ENCODE data around the gene TDRD9.
A peak's percentile ranks its signal among the peaks of the same experiment; 100 is the strongest.

The TDRD9 gene

DNA sequence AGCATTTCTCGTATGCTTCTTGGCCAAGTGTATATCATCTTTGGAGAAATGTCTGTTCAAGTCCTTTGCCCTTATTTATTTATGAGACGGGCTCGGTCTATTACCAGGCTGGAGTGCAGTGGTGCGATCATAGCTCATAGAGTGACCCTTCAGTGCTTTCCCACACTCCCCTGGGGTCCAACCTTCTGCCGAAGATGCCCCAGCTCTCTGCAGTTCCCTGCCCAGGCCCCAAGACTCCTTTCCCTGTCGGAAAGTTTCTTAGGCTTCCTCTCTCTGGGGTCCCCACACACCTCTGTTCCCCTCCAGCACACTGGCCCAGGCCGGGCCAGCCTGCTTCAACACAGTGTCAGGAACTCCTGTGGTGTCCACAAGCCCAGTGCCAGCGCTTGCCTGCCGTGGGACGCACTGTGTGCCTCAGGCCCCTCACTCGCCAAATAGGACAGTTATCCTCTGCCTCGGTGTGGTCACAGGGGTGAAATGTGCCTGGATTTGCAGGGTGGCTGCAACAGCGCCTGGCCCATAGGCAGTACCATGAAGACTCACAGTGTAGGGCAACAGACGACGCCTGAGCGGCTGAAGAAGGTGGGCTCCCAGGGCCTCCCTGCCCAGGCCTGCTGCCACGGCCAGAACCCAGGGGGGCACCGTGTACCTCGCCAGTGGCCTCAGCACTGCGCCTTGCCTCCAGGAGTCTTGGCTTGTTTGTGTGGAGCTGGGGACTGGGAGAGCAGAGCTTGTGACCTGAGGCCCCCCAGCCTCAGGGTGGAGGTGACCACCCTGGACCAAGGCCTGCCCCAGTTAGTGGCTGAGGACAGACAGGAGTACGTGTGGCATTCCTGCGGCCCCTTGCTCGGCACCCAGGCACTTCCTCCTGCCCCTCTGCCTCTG is 152.4 kb downstream of the TDRD9 start:
- DNase-seq: no peak

DNA sequence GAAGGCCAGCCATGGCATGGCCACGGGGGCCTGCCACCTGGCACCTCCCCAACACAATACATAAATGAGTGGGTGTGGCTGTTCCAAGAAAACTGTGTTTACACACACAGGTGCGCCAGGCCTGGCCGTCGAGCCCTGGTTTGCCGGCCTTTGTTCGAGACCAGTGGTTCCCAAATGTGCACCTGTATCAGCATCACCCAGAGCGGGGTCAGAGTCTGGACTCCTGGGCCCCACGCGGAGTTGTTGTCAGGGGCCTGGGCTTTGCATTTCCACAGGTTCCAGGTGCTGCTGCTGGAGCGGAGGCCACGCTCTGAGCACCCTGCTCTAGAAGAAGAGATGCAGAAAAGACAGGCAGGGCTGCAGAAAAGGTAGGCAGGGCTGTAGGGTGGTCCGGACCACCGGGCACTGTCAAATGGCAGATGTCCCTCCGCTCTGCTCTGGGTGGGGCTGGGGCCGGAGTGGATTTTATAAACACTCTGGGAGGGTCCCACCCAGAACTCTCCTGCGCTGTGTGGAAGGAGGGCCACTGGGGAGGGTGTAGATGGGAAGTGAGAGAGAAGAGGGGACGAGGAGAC is 153.1 kb downstream of the TDRD9 start:
- no peak for DNase-seq

- DNase-seq: no peak
Observed at GRCh38 chr14:104081951-104082464, 153.8 kb downstream of the TDRD9 start.

DNA sequence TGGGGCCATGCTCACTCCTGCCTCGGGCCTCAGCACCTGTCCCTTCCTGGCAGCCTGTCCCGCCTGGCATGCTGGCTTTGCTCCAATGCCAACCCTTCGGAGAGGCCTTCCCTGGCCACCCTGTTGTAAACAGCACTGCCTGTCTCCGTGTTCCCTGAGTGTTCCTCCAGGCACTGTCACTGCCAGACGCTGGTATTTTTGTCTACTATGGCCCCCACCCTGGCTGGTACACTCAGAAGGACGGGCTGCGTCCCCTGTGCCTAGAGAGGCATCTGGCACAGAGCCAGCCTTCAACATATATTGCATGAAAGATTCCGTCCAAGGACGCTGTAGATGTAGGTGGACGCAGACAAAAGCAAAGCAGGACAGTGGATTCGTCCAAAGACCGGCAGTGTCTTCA is 154.6 kb downstream of the TDRD9 start:
- DNase-seq: no peak

GRCh38 chr14:104084251-104085002 is 156.2 kb downstream of the TDRD9 start:
- no peak for DNase-seq

- DNase-seq: no peak
Observed at GRCh38 chr14:104085032-104085888, 157.0 kb downstream of the TDRD9 start, which contains the start of gene ASPG. TSS of gene ASPG (plus strand) at chr14:104085700. CDS start at chr14:104085771, 71 bp downstream.

- no peak for DNase-seq
Observed at GRCh38 chr14:104085889-104086201, 157.6 kb downstream of the TDRD9 start.

- DNase-seq: no peak
Observed at GRCh38 chr14:104086210-104086660, 158.0 kb downstream of the TDRD9 start.

DNA sequence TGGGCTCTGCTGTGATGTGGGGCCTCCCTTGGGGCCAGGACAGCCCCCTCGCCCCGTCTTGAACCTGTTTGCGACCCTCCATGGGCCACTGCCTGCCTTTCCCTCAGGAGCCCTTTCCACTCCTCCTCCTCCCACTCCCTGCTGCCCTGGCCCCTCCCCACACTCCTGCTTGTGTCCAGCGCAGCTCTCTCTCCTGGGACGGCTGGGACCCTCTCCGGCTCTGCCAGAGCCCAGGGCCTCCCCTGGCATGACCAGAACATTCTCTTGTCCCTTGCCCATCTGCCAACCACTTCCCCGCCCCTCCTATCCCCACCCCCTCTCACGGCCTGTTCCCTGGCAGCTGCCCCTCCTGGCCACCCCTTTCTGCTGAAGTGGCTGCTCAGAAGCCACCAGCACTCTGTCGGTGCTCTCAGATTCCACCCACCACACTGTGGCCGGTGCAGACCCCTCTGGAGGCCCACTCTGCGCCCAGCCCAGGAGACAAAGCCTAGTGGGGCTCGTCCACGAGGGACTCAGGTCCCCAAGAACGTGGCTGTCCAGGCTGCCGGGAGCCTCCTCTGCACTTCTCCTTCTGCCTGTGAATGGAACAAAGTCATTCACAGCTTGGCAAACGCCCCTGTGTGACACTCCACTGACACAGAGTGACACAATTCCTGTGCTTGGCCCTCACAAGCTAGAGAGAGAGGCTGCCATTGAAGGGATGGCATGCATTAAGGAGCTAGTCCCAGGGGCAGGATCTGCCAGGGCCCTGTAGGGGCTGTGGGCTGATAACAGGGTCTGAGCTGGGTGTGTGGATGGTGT is 158.6 kb downstream of the TDRD9 start:
- no peak for DNase-seq

- no peak for DNase-seq
Observed at GRCh38 chr14:104087505-104087904, 159.2 kb downstream of the TDRD9 start.

DNA sequence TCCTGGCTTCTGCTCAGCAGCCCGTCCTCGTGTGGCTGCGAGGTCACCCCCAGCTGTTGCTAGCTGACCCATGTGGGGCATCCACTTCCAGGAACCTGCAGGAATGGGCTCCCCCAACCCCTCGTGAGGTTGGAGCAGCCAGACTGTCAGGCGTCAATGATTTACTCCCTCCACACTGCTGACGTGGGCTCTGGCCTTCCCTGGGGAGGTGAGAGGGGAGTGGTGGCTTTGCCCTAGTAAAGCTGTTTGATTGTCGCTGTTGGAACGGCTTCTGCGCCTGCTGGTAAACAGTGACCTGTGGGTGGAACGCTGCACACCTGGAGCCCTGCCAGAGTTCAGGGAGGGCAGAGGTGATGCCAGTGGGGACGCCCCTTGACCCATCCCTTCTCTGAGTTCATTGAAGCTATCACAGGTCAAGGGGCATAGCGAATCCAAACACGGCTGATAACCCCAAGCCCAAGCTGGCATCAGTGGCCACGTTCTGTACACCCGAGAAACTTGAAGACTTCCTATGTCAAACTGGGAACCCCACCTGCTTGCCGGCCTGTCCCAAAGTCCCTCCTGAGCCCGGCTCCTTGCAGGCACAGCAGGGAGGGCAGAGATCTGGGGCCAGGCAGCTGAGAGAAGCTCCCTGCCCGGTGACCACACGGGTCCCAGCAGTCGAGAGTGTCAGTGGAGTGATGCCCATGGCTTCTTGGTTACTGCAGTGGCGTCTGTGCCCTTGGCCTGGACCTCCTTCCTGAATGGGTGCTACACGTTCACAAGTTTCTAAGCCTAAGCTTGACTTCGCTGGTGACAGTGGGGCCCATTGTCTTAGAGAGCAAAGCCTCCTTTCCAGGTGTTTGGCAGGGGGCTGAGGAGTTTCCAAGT is 160.0 kb downstream of the TDRD9 start:
- no peak for DNase-seq

DNA sequence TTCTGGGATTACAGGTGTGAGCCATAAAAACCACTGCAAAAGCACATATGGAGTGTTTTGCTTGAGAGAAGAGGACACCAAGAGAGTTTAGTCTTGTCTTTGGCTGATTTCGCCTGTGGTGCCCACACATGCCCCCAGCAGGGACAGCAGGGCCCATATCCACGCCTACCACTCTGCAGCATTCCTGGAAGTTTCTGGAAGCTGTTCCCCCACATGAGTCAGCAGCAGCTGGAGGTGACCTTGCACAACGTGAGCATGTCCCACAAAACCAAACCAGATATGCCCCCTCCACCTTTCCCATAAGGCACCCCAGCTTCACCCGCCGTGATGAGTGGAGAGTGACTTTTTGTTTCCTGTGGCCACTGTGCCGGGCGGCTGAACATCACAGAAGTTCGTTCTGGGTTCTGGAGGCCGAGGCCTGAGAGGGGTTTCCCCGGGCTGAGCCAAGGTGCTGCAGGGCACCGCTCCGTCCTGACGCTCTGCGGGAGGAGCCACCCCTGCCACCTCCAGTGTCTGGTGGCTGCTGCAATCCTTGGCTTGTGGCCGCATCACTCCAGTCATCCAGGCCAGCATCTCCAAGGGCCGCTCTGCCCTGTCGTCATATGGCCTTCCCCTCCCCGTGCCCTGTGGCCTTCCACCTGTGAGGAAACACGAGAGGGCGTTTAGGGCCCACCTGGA is 162.0 kb downstream of the TDRD9 start:
- DNase-seq: no peak

DNA sequence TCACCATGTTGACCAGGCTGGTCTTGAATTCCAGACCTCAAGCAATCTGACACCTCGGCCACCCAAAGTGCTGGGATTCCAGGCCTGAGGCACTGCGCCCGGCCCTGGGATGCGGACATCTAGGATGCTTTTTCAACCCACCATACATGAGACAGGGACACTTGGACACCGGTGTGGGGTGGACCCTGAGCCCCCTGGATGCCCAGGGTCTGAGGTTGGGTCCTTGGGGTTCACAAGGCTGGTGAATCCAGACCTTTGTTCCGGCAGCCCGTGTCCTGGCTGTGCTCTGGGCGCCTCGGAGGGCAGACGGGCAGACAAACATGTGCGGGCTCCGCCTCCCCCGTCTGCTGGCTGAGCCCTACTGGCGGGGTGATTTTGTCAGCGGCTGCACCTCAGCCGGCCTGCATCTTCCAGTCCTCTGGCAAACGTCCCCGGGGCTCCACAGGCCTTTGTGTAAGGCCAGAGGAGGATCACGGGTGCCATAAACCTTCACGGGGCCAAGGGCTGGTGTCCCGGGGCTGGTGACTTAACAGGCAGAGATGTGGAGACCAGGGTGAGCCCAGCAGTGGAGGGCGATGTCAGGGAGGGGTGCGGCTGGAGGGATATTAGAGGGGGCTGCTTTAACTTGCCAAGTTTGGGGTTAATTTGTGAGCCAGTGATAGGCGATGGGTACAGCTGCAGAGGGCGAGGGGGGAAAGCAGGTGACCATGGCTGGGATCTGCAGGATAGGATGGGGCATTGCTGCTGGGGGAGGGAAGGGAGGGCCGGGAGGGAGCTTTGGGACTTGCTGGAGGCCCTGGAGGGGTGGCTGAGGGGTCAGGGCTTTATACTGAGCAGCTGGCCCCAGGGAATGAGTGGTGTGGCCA is 163.0 kb downstream of the TDRD9 start:
- peak; percentile 55 for DNase-seq

DNA sequence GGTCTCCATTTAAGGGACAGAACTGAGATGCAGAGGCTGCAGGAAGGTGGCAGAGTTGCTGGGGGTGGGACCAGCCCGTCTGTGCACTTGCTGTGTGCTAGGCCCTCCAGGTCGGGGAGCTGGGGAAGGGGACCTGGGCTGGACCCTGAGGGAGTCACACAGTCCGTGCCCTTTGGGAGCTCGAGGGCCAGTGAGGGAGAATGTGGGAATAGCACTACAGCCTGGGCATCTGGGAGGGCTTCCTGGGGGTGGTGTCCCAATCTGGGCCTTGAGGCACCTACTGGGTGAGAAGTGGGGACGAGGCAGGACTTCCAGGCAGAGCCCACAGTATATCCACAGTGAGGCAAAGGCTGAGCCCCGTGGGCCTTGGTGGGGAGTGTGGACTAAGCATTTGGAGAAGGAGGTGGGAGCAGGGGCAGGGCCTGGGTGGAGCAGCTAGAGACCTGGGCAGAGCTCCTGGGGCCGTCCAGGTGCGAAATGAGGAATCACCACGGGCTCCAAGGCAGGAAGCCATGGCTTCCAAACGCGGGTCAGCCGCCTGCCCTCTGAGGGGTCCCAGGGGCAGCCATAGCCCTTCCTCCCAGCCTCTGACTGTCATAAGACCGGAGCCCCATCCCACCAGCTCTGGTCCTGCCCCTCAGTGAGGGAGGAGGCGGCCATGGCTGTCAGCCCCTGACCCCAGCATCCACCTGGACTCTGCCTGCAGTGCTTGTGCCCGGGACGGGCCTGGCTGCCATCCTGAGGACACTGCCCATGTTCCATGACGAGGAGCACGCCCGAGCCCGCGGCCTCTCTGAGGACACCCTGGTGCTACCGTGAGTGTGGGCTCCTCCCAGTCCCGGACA is 163.9 kb downstream of the TDRD9 start:
- no peak for DNase-seq

DNA sequence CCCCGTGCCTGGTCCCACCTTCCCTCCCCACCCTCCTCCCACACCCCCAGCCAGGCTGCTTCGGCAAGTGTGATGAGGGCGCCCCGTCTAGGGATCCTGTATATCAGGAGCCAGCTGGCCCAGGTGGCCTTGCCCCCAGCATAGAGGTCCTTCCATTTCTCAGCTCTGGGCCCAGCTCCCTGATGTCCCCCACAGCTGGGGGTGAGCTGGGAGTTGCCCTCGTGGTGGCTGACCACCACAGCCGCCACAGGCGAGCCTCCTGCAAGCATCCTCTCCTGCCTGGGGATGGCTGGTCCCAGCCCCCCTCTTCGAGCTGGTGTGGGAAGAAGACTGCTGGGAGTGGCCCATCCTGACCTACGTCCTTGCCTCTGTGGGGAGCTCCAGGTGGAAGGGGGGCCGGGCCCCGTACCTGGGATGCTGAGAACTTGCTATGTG is 164.7 kb downstream of the TDRD9 start:
- no peak for DNase-seq

DNA sequence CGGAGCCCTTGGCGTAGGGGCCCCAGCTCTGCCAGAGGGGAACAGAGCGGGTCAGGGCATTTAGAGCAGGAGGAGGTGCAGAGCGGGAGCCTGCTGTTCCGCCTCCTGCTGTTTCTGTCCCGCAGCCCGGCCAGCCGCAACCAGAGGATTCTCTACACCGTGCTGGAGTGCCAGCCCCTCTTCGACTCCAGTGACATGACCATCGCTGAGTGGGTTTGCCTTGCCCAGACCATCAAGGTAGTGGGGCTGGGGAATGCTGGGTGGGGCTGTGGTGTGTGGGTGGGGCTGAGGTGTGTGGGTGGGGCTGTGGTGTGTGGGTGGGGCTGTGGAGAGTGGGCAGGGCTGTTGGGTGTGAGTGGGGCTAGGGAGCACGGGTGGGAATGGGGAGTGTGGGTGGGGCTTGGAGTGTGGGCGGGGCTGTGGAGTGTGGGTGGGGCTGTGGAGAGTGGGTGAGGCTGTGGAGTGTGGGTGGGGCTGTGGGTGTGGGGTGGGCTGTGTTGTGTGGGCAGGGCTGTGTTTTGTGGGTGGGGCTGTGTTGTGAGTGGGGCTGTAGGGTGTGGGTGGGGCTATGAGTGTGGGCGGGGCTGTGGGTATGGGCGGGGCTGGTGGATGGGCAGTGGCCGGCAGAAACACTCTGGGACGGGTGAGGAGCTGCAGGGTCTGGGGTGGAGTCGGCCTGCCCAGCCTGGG is 165.3 kb downstream of the TDRD9 start:
- no peak for DNase-seq

GRCh38 chr14:104094056-104094708 is 165.9 kb downstream of the TDRD9 start:
- DNase-seq: no peak
